GM10266 (cell line): ENCODE measurements around the gene PGA5.
"Not testable (repeated sequence)": the region's sequence is repeated elsewhere in the genome, so short reads cannot be mapped to it uniquely, and the experiment has no call there.

Experiments
- DNase-seq: peaks from one replicate; pipeline ENCODE4 v3.0.0; 2012; ENCODE audit errors: extremely low spot score
- CTCF ChIP-seq: IDR thresholded peaks from 2 replicates; pipeline ENCODE4 v1.5.1; 2012; ENCODE audit warnings: mild to moderate bottlenecking, low read depth; ENCODE audit not compliant: control insufficient read depth, insufficient read depth; ENCODE audit errors: missing control alignments

PGA5 gene

GRCh38 chr11:61201476-61201875 lies 39.5 kb upstream of the PGA5 start:
- DNase-seq = no peak
- no peak for TF ChIP-seq CTCF

GRCh38 chr11:61202950-61203746 lies 37.8 kb upstream of the PGA5 start, which contains the start of gene PGA3:
PGA3 (plus strand) TSS chr11:61203515; CDS start chr11:61203565, 50 bp downstream.
- not testable (repeated sequence) for DNase-seq

GRCh38 chr11:61203873-61204272 lies 37.1 kb upstream of the PGA5 start:
- DNase-seq = not testable (repeated sequence)

GRCh38 chr11:61204502-61205059 lies 36.4 kb upstream of the PGA5 start:
- DNase-seq = not testable (repeated sequence)

GRCh38 chr11:61207636-61208310 lies 33.2 kb upstream of the PGA5 start:
- DNase-seq = not testable (repeated sequence)

- not testable (repeated sequence) for DNase-seq
Observed at GRCh38 chr11:61210629-61211028, 30.3 kb upstream of the PGA5 start.

- not testable (repeated sequence) for DNase-seq
Observed at GRCh38 chr11:61211327-61211952, 29.5 kb upstream of the PGA5 start.

GRCh38 chr11:61212202-61212601 lies 28.8 kb upstream of the PGA5 start:
- not testable (repeated sequence) for DNase-seq

GRCh38 chr11:61213711-61214324 lies 27.2 kb upstream of the PGA5 start:
- DNase-seq = not testable (repeated sequence)

- DNase-seq = not testable (repeated sequence)
Observed at GRCh38 chr11:61218306-61218705, 22.7 kb upstream of the PGA5 start.

GRCh38 chr11:61219016-61219415 lies 22.0 kb upstream of the PGA5 start:
- not testable (repeated sequence) for DNase-seq

- DNase-seq = not testable (repeated sequence)
Observed at GRCh38 chr11:61222047-61222446, 18.9 kb upstream of the PGA5 start, which contains the start of gene PGA4. PGA4 (plus strand) TSS chr11:61222347; CDS start chr11:61222401, 54 bp downstream.

- not testable (repeated sequence) for DNase-seq
Observed at GRCh38 chr11:61222692-61223091, 18.3 kb upstream of the PGA5 start.

- not testable (repeated sequence) for DNase-seq
Observed at GRCh38 chr11:61226457-61227137, 14.4 kb upstream of the PGA5 start.

GRCh38 chr11:61229458-61229857 lies 11.5 kb upstream of the PGA5 start:
- not testable (repeated sequence) for DNase-seq

GRCh38 chr11:61231033-61231432 lies 9.9 kb upstream of the PGA5 start:
- not testable (repeated sequence) for DNase-seq

- not testable (repeated sequence) for DNase-seq
Observed at GRCh38 chr11:61231585-61231984, 9.4 kb upstream of the PGA5 start.

GRCh38 chr11:61232548-61233145 lies 8.3 kb upstream of the PGA5 start:
- not testable (repeated sequence) for DNase-seq
